RPMI7951 (cell line): ENCODE measurements around the gene FOSB. TPM values are rescaled to one million over a fixed set of nuclear protein-coding genes. Genes with fewer than 3 reads are reported as not detected.

Experiments
- DNase-seq: peaks from one replicate; pipeline ENCODE4 v3.0.0-alpha.2; 2012; ENCODE audit warnings: low read depth
- total RNA-seq: library from RNA; depleted of rRNA; stranded (reverse); fragments of >200 nt; shearing (Covaris generic); gene quantifications from 2 replicates; pipeline ENCODE4 v1.2.3, GENCODE V29; 2014

Gene FOSB
- total RNA-seq, 1 experiment from 2014 or later, result 0.96 TPM

DNA sequence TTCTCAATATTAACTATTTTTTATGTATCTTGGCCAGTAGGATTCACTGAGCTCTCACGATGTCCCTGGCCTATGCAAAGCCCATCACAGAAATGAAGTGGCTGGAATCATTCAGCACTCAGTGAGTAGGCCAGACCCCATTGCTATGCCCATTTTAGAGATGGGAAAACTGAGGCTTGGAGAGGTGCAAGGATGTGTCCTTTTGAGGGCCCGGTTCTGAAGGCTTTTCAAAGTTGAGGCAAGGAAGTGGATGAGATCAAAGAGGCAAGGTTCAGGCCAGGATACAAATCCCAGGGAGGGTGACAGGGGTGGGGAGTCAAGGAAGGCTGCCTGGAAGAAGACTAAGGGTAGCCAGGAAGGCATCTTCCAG lies 25.4 kb upstream of the FOSB start:
- no peak for DNase-seq

DNA sequence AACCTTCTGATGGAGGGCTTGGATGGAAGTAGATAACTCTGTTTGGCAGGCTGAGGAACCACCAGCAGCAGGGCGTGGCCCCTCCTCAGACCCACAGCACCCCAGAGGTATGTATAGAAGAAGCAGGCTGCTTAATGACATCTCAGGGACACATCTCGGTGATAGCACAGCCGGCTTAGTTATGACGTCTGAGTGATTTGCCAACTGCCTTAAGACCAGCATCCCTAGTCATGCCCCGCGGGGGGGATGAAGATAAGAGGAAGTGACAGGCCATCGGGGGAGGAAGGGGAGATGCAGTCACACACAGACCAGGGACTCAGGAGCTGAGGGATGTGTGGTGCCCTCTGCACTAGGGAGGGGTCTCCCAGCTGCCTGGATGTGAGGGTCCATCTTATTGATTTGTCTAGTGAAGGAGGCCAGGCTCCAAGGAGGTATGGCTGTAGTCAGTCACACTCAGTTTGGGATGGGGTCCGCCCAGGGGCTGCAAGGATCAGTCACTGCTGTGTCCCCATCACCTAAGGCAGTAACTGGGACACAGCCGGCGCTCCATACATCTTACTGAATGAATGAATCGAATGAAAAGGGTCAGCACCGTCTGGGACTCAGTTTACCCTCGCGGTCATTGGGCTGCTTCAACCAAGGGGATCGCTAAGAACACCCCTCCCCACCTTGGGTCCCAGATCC lies 24.9 kb upstream of the FOSB start:
- DNase-seq, result peak; percentile 73

DNA sequence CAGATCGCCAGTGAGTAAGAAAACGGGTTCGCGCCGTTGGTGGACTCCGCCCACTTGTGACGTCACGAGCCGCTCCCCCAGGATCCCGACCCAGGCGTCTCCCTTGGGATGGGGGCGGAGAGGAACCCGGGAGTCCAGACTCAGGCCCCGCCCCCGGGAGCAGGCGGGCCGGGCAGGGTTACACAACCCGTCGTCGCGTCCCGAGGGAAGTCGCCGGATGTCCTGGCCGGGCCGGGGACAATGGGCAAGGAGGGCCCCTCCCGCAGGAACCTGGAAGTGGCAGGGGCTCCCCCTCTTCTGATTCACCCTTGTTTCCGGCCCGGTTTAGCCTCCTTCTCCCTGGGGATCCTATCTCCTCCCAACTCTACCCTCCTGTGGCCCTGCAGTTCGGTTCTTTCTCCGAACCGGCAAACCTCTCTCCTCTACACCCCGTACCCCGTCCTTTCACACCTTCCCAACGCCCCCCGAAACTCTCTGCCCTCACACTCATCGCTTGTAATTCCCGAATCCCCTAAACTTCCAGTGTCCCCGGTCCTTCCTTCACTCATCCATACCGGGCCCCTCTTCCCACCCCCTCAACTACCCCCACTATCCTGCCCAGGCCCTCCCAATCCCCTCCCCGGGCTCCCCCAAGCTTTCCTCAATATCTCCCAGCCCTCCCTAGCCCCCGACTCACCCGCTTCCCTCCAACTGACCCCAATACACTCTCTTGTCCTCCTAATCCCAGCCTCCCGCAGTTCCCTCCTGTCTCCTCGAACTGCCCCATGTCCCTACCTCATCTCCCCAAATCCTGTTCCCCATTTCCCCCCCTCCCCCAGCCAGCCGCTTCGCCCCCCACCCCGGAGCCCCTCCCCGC lies 24.1 kb upstream of the FOSB start:
- DNase-seq, result peak; percentile 96

DNA sequence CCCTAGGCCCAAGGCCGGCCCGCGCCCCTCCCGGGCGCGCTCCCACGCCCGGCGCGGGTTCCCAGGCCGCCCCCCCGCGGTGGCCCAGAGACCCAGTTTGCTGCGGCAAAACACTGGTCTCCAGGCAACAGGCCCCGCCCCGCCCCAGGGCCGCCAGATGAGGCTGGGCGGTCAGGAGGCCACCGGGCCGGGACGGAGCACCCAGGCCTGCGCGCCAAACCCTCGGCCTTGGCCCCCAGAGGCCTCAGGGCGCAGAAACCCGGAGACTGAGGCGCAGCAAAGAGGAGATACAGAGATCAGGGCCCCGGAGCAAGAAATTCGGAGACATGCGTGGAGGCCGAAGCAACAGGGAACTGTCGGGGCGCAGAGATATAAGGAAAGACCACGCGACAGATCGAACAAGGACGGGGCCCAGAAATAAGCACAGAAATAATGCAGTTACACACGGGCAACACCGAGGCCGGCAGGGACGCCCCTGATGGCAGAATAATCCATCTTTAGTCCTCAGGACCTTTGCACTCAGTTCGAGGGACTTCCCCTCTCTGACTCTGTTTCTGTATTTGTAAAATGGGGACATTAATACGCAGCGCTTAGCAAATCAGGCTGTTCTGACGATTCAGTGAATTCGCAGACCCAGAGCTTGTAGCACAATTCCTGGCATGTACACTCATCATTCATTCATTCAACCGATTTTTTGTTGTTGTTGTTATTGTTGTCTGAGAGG lies 23.3 kb upstream of the FOSB start:
- DNase-seq, result peak; percentile 89

DNA sequence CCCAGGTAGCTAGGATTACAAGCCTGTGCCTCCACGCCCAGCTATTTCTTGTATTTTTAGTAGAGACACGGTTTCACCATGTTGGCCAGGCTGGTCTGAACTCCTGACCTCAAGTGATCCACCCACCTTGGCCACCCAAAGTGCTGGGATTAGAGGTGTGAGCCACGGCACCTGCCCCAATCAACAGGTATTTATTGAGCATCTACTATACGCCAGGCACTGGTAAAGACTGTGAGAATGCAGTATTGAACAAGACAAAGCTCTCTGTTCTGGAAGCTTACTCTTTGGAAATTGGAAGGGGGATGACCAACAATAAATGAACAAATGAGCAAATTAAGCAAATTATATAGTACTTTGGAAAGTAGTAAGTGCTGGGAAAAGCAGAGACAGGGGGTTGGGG lies 22.7 kb upstream of the FOSB start:
- DNase-seq, result no peak

DNA sequence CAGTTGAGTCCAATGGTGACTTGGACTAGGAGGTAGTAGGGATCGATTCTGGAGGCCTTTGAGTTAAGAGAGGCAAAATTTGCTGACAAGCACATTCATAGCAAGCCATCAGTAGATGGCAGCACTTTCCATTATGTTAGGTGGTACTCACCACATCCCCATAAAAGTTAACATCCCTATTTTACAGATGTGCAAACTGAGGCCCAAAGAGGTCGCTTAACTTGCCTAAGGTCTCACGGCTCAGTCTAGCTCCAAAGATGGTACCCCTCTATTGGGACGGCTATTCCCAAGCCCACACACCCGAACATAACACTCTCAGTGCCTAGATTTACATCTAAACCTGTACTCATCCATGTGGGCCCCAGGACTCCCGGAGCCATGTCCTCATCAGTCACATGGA lies 21.5 kb upstream of the FOSB start:
- peak; percentile 50 for DNase-seq

DNA sequence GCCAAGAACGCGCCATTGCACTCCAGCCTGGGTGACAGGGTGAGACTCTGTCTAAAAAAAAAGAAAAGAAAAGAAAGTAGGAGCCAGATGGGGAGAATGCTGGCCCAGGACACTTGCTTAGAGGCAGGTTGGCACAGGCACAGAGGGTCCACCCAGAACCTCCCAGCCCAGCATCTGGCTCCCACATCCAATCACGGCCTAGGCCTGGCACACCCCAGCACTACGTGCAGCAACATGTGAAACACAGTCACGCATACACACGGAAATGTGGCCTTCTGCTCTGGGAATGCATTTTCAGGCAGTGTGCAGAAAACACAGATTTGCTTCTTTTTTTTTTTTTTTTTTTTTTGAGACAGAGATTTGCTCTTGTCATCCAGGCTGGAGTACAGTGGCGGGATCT lies 20.9 kb upstream of the FOSB start:
- DNase-seq, result no peak

DNA sequence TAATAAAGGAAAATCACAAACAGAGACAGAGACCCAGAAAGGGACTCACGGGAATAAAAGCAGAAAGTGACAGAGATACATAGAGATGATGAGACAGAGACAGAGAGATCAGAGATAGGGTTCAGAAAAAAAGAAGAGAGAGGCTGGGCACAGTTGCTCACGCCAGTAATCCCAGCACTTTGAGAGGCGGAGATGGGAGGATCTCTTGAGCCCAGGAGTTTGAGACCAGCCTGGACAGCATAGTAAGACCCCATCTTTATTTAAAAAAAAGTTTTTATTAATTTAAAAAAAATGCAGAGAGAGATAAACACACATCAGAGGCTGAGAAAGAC lies 19.4 kb upstream of the FOSB start:
- no peak for DNase-seq

DNA sequence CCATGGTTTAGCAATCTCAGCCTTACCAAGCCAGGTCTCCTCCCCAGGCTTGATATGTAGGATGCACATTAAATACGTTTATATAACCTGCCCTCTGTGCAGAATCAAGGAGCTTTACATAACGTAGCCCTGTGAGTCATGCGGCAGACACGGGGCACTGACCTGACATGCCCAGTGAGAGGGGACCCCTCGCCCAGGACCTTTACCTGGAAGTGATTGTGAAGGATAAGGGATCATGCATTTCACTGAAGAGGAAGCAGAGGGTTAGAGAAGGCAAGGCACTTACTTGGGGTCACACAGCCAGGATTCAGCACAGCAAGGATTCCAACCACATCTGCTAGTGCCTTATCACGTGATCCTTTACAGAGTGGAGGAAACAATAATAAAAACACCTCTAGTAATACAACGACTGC lies 18.9 kb upstream of the FOSB start:
- DNase-seq, result no peak

DNA sequence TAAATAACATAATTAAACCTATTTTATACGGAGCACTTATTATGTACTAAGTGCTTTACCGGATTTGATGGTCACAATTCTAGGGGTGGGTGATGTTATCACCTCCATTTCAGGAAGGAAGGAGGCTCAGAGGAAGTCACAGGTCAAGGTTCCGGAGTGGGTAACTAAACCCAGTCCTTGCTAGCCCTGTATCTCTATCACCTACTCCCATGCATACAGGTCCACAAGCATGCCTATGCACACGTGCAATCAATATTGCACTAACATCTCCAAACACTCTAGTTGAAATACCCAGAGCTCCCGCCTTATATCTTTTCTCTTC lies 17.8 kb upstream of the FOSB start:
- DNase-seq, result no peak

DNA sequence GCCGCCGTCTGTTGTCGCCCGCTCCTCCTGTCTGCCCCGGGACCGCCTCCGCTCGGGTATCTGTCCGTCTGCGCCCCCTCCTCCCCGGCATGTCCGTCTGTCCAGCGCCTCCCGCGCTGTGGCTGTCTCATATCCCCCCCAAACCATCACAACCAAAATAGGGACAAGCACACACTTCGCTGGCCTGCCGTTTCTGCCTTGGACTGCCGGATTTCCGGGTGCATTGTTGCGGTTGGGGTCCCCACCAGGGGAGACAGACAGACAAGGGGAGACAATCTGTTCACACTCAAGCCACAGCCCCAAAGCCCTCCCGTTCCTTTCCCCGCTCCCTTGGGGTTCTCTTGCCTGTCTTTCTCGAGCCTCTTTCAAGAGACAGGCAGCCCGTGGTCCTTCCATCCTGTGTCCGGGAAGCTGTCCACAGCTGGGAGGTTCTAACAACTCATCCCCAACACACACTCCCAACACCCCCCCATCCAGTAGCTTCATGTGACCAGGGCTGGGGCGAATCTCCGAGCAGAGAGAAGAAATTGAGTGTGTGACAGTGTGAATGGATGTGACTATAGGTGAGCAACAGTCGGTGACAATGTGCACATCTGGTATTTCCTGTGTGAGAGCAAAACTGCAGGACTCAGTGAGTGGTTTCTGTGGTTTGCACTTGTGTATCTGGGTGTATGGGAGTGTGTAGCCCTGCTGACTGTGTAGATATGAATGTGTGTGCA lies 16.5 kb upstream of the FOSB start:
- DNase-seq, result peak; percentile 71

DNA sequence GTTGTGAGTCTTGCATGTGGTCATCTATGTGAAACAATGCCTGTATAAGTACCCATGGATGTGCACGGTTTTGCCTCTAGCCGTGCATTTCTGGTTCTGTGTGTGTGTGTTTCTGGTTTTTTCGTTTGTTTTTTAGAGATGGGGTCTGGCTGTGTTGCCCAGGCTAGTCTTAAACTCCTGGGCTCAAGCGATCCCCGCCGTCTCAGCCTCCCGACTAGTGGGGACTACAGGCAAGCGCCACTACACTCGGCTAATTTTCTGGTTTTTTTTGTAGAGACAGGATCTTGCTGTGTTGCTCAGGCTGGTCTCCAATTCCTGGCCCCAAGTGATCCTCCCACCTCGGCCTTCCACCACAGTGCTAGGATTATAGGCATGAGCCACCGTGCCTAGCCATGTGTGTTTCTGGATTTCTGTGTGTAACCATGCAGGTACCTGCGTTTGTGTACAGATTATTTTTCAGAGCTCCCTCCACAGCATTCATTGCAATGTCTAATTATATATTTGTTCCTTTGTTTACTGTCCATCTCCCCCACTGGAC lies 15.9 kb upstream of the FOSB start:
- DNase-seq, result no peak

DNA sequence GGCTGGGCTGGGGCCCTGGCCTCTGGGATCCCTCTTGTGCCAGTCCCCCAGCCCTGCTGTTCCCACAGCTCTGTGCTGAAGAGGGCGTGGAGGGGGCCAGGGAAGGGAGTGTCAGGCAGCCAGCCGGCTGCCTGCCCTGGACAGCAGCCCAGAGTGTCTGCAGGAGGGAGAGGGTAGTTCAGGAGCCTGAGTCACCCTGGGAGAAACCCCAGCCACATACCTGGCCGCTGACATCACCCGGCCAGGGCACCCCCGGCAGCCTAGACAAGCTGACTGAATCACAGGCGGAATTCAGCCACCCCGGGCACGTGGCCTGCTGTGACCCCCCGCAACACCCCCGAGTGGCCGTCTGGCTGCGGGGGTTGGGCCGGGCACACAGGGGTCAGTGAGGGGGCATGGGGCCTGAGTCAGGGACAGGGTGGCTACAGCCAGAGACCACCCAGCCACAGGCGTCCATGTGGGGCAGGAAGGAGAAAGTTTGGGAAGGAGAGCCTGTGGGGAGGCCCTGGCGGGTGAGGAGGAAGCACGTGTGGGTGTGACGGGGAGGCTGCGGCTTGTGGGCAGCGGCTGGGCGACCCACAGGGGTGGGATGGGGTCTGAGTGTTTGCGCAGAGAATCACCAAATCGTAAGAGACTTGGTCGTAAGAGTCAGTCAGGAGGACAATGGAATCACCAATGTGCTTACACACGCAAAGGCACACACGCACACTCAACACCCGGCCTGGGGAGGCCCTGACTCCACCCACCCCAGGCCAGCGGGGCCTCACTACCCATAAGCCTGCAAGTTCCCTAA lies 11.9 kb upstream of the FOSB start:
- DNase-seq, result peak; percentile 99

DNA sequence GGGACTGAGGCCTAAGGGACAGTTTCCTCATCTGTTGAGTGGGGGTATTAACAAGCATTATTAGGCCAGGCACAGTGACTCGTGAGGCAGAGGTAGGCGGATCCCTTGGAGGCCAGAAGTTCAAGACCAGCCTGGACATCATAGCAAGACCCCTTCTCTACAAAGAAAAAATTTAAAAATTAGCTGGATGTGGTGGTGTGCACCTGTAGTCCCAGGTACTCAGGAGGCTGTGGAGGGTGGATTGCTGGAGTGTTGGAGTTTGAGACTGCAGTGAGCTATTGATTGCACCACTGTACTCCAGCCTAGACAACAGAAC lies 11.3 kb upstream of the FOSB start:
- no peak for DNase-seq

DNA sequence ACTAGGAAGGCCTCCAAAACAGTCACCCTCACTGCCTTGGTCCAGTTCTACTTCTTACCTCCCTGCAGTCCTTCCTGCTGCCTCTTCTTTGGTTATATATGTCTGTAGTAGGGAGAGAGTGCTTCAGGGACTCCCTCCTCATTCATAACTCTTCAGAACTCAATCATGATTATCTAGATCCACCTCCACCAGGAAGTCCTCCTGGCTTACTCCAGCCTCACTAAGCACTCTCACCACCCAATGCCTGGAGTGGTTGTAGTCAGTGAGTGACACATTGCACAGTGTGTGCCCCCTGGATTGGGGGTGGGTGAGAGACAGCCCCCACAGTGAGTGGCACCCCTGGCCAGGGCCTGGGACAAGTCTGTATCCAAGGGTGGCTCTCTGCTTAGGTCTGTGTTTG lies 10.0 kb upstream of the FOSB start:
- no peak for DNase-seq

DNA sequence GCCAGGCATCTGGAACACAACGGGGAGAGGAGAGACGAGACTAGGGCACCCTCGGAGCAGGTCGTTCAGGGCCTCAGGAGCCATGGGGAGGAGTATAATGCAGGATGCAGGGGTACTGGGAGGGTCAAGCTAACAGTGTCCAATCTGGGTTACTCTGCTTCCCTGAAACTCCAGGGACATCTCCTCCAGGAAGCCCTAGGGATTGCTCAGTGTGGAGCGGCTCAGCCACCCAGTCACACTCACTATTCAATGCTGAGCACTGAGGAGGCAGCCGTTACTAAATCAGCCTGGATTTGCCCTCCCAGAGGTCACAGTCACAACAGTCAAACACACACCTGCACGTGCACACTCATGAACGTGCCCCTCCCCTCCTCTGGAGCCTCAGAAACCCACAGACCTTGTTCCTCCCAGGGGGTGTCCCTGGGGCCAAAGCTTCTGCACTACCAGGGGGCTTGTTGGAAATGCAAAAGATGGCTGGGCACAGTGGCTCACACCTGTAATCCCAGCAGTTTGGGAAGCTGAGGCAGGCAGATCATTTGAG lies 6.9 kb upstream of the FOSB start:
- no peak for DNase-seq

DNA sequence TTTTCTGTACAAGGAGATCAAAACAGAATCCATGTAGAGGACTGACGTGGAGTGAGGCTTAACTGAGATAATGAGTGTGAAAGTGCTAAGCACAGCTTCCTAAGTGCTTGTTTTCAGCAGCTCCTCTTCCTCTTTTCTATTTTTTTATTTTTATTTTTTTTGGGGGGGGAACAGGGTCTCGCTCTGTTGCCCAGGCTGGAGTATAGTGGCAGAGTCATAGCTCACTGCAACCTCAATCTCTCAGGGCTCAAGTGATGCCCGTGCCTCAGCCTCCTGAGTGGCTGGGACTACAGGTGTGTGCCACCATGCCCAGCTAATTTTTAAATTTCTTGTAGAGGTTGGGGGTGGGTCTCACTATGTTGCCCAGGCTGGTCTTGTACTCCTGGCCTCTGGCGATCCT lies 5.6 kb upstream of the FOSB start:
- no peak for DNase-seq

DNA sequence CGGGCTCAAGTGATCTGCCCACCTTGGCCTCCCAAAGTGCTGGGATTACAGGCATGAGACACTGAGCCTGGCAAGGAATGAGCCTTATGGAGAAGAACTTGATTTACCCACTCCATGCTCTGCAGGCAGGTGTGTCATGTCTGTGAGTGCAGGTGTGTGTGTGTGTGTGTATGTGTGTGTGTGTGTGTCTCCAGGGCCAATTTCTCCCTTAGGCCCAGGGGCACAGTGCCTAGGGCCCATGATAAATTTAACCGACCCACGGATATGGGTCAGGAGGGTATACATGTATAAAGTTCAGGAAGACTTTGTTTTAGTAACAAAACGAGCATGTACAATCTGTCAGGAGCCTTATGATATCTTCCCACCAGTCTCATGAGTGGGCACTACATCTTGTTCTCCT lies 4.6 kb upstream of the FOSB start:
- DNase-seq, result no peak

DNA sequence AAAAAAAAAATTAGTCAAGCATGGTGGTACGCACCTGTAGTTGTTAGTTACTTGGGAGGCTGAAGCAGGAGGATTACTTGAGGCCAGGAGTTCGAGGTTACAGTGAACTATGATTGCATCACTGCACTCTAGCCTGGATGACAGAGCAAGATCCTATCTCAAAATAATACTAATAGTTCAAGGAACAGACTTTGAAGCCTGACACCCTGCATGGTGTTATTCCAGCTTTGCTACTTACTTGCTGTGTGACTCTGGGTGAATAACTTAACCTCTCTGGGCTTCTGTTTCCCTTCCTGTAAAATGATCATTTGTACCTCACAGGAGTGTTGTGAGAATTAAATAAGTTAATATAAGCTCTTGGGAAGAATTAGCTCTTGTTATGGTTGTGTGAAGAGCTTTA lies 3.5 kb upstream of the FOSB start:
- no peak for DNase-seq

DNA sequence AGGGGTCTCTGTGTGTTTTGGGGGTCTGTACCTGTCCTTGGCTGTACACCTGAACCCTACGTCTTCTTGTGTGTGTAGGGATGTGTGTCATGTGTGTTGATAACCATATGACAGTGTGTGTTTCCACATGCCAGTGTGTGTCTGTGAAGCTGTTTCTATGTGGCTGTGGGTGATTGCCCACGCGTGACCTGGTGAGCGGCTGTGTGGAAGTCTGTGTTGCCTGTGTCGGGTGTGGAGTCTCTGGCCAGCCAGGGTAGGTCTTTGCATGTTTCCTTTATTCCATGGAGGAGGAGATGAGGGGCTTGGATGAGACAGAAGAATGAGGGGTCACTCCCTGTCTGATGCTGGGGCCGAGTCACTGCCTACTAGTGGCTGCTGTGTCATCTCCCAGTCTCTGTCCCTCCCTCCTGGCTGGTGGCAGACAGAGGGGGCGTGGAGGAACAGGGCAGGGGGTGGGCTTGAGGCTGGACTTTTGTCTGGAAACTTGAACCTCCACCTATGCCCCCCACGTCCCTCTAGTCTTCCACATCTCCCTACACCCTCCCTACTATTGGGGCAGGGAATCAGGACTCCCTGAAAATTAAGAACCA lies 2.8 kb upstream of the FOSB start:
- DNase-seq, result no peak

DNA sequence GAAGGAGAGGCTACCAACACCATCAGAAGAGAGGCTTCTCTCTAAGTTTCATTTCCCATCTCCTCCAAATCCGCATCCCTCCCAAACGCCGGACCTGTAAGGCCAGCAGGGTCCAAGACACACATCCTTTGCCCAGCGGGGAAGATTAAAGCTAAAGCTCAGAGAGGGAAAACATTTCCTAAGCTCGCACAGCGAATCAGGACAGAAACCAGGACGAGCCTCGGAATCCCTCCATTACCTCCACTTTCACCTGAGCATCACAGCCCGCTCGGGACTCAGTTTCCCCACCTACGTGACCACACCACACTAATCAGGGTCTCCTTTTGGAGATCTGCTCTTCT lies 711 bp upstream of the FOSB start:
- DNase-seq, result no peak
